HG03432 (cell line): ENCODE results near the gene MED10.

ENCODE experiments used
- ATAC-seq: cut with Tn5 transposase; IDR thresholded peaks from one replicate; pipeline ENCODE4 v1.9.1; 2021; ENCODE audit warnings: mild to moderate bottlenecking, moderate library complexity; ENCODE audit not compliant: unreplicated experiment

MED10 gene

GRCh38 chr5:6399980-6400910 is 21.9 kb upstream of the MED10 start:
- no peak for ATAC-seq

DNA sequence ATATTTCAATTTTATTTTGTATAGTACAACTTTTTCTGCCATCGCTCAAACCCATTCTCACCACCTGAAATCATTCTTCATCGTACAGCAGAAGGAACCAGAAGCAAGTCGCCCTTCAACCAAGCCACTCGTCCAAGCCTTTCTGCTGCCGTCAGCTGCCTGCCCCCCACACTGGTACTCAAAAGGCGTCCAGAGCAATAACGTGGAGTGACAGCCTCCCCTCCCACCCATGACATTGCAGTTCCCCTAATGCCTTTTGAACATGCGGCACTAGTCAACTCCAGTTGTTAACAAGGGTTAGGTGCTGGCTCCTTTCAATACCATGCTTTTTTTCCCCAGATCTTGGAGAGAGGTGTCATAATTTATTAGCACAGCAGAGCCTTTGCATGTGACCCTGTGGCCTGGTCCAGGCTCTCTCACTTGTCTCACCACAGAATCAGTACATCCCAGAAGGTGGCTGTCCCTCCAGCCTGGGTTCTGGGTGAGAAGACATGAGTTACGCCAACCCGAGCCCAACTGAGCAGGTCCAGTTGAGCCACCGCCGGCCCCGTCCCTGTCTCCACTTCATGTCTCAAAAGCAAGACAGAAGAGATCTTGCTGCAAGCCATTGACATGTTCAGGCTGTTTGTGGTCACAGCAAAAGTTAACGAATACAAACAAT is 20.4 kb upstream of the MED10 start:
- no peak for ATAC-seq

DNA sequence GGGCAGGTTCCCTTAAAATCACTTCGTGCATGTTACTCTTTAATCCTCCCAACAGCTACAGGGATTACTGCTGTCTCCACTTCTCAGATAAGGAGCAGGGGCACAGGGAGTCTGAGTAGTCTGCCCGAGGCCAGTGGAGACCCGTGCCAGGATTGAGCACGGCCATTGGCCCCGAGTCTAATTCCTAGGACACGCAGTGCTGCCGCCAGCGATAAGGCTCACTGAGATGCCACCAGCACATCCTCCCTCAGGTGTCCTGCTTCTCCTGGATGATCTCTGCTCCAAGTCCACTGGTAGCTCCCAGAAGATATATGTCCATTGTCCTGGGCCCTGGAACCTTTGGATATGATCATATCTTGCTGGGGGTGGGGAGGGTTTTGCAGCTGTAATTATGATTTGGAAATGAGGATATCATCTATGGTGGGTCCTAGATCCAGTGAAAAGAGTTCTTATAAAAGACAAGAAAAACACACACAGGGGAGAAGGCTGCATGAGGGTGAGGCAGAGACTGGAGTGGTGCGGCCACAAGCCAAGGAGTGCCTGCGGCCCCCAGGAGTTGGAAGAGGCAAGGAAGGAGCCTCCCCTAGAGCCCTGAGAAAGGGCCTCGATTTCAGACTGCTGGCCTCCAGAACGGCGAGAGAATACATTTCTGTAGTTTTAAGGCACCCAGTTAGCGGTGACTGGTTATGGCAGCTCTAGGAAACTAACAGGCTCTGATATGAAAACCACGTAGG is 19.4 kb upstream of the MED10 start:
- no peak for ATAC-seq

DNA sequence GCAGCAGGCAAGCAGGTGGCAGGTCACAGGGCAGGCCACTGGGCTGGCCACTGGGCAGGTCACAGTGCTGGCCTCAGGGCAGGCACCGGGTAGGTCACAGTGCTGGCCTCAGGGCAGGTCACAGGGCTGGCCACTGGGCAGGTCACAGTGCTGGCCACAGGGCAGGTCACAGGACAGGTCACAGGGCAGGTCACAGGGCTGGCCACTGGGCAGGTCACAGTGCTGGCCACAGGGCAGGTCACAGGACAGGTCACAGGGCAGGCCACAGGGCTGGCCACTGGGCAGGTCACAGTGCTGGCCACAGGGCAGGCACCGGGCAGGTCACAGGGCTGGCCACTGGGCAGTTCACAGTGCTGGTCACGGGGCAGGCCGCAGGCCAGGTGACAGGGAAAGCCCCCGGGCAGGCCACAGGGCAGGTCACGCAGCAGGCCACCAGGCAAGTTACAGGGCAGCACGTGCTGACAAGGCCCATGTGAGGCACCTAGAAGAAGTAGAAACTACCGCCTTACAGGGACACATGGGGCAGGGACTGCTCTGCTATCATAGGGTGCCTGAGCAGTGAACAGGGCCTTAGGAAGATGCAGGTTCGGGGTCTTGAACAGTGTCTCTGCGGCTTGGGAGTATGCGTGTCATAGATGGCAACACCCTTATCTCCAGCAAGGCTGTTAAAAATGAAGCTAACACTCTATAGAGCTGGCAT is 18.6 kb upstream of the MED10 start:
- ATAC-seq = no peak

DNA sequence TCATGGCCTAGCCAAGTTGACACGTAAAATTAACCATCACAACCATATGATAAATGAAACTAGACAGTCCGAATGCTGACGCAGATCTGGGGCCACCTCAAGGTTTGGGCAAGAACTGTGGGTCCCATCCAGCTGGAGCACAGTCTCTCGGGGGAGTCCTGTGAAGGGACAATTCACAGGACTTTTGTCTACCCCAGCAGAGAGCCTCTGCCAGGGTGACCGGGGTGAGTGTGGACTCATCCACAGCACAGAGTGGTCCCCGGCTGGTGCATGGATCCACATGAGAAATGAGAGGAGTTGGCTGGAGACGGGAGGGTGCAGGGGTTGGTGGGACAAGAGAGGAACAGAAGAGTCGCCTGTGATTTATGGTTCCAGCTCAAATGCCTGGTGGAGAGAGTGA is 17.7 kb upstream of the MED10 start:
- ATAC-seq = no peak

GRCh38 chr5:6395621-6396020 is 17.3 kb upstream of the MED10 start:
- no peak for ATAC-seq

DNA sequence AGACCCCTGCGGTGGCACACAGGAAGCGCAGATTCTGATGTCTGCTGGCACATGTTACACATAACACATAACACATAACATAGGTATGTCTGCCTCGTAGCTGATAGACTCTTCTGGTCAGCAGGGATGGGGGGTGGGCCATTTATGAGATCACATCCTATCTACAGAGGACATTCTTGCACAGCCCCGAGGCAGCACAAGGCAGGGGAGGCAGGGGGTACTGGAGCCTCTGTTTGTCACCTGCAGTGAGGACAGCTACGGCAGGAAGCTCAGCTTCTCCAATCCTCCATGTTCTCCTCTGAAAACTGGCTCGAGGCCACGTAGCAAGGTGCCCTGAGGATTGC is 16.7 kb upstream of the MED10 start:
- no peak for ATAC-seq

GRCh38 chr5:6394429-6395101 is 16.2 kb upstream of the MED10 start:
- ATAC-seq = no peak

GRCh38 chr5:6393596-6394194 is 15.3 kb upstream of the MED10 start:
- ATAC-seq = no peak

DNA sequence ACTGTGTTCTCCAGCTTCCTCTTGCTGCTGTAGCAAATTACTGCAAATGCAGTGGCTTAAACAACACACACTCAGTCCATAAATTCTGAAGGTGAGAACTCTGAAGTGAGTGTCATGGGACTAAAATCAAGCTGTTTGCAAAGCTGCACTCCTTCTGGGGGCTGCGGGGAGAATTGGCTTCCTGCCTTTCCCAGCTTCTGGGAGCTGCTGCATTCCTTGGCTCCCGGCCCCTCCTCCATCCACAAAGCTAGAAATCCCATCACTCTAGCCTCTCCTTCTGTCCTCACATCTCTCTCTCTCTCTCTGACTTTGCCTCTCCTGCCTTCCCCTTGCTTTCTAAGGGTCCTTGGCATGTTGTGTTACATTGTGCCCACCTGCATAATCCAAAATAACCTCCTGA is 14.2 kb upstream of the MED10 start:
- ATAC-seq = no peak

- no peak for ATAC-seq
These were observed 12.8 kb upstream of the MED10 start for GRCh38 chr5:6391151-6391550.

- ATAC-seq = no peak
These were observed 11.7 kb upstream of the MED10 start for GRCh38 chr5:6389946-6390530.

- no peak for ATAC-seq
These were observed 11.1 kb upstream of the MED10 start for GRCh38 chr5:6389397-6389796.

DNA sequence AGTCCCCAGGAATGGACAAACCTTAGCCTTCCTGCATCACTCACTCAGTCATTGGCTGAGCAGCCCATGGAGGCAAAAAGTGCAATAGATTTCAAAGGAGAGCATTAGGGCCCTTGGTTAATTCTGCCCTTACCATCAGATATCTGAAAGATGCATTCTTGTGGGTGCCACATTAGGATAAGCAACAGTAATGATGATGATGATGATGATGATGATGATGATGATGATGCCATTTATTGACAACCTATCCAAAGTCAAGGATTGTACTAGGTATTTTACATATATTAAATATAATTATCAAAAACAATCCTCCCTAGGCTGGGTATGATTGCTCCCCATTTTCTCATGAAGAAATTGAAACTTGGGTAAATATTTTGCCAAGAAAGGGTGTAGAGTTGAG is 9.6 kb upstream of the MED10 start:
- no peak for ATAC-seq

DNA sequence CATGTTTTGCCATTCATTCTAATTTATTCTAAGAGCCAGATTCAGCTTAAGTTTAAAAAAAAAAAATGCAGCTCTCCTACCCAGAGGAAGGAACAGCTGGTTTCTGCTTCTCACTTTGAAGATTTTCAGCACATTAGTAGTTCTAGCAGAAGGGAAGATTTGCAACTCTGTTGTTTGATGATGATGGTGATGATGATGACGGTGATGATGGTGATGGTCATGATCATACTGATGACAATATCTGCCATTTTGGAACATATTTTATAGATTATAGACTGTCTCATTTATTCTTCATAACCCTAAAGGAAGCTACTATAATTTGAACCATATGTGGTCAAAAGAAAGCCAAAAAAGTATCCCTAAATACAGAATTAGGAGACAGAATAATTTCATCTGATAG is 7.9 kb upstream of the MED10 start:
- no peak for ATAC-seq

- ATAC-seq = no peak
These were observed 6.5 kb upstream of the MED10 start for GRCh38 chr5:6384856-6385255.

DNA sequence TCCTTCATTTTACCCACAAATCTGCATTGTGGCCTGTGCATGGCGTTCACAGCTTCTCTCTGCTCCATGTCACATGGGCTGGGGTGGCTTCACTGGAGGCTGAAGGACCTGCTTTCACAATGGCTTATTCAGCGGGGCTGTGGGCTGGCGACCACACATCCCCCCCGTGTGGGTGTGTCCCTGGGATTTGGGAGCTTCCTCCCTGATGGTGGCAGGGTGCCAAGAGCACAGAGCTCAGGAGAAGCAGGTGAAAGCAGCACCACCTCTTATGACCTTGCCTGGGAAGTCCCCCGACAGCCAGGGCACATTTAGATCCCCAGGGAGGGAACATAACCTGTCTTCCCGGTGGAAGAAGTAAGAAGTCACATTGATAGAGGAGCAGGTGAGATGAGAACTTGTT is 5.0 kb upstream of the MED10 start:
- no peak for ATAC-seq

- ATAC-seq = no peak
These were observed 899 bp upstream of the MED10 start for GRCh38 chr5:6379246-6379645.

GRCh38 chr5:6378766-6379103 is 388 bp upstream of the MED10 start:
- ATAC-seq = peak; percentile 36

DNA sequence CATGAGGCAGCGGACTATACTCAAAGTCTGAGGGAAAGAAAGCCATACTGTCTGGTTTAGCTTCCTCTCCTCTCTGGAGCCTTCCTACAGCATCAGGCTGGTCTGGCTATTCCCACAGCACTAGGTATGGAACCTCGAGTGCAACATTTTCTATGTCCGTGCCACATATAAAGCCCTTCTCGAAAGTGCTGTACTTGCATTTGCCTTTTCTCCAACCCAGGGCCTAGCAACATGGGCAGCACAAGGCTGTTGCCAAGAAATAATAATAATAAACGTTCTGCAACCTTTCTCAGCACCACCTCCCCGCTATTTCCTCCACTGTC is 804 bp downstream of the MED10 start:
- ATAC-seq = no peak
